NOMO-1 treated with DMSO at 0.1 percent for 48 hours (cell line): ENCODE results near the gene CXCL8.
A peak's percentile ranks its signal among the peaks of the same experiment; 100 is the strongest.
"Not testable (repeated sequence)": the region's sequence is repeated elsewhere in the genome, so short reads cannot be mapped to it uniquely, and the experiment has no call there.

Experiments
- DNase-seq: peaks from one replicate; lab custom pipeline; 2025; ENCODE audit not compliant: unreplicated experiment; lab: John Stamatoyannopoulos, UW

Gene CXCL8

DNA sequence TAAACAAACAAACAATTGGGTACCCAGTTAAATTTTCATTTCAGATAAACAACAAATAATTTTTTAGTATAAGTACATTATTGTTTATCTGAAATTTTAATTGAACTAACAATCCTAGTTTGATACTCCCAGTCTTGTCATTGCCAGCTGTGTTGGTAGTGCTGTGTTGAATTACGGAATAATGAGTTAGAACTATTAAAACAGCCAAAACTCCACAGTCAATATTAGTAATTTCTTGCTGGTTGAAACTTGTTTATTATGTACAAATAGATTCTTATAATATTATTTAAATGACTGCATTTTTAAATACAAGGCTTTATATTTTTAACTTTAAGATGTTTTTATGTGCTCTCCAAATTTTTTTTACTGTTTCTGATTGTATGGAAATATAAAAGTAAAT is 2.9 kb downstream of the CXCL8 start:
- no peak for DNase-seq

- no peak for DNase-seq
Measured at GRCh38 chr4:73743795-73744194, 3.4 kb downstream of the CXCL8 start.

DNA sequence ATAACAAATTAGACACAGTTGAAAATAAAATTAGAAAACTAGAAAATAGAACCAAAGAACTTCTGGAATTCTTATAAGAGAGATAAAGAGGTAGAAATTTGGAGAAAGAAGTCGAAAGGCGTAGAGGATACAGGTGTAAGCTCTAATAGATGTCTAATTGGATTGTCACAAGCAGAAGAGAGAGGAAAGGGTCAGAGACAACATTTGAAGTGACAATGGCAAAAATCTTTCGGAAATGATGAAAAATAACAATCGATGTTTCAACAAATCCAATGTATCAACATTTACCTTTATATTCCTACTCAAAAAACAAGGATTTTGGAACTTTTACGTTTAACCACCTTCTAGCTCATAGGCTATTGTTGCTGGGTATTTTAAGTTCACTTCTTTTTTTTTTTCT is 3.8 kb downstream of the CXCL8 start:
- DNase-seq = no peak

DNA sequence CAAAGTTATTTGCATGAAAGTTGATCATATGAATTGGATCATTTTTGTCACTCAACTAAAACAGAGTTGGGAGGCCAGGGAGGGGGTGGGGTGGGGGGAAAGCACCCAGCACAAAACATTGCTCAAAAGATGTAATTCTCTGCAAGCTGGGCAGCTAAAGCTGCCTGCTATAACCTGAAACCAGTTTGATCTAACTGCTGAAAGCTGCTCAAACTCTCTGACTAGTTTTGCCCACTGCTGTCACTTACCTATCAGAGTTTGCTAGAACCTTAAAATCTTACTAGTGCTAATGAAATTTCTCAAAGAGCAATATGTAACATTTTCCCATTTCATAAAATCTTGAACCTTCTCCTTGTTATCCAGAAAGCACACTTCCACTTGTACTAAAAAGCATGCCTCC is 10.4 kb downstream of the CXCL8 start:
- DNase-seq = no peak

DNA sequence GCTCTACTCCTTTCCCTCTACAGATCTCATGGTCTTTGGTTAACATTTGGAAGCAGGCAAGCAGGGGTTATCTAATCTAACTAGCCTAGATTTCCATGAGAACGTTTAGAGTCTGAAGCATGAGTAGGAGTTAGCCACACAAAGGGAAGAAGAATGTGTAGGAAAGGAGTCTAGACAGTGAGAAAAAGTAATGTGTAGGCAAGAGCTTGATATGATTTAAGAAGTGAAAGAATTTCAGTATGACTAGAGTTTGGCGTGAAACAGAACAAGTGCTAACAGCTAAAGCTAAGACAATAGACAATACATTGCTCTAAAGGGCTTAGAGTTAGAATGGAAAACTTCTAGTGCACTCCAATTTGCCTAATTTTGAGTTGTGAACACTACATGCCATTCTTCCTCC is 10.8 kb downstream of the CXCL8 start:
- no peak for DNase-seq

GRCh38 chr4:73751830-73752229 is 11.5 kb downstream of the CXCL8 start:
- no peak for DNase-seq

- peak; percentile 21 for DNase-seq
Measured at GRCh38 chr4:73752424-73752823, 12.1 kb downstream of the CXCL8 start.

GRCh38 chr4:73753215-73753614 is 12.8 kb downstream of the CXCL8 start:
- no peak for DNase-seq

DNA sequence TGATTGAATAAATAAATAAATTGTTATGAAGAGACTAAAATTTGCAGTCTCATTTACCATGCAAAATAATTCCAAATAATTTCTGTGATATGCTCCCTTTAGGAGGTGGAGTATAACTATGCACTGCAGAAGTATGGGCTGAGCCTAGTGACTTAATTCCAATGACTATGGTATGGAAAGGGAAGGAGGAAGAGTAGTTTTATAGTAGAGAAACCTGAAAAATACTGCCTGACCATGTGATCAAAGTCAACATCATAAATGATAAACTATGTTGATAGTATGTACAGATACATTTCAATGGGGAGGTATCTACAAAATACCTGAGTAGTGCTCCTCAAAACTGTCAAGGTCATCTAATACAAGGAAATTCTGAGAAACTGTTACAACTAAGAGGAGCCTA is 14.6 kb downstream of the CXCL8 start:
- no peak for DNase-seq

DNA sequence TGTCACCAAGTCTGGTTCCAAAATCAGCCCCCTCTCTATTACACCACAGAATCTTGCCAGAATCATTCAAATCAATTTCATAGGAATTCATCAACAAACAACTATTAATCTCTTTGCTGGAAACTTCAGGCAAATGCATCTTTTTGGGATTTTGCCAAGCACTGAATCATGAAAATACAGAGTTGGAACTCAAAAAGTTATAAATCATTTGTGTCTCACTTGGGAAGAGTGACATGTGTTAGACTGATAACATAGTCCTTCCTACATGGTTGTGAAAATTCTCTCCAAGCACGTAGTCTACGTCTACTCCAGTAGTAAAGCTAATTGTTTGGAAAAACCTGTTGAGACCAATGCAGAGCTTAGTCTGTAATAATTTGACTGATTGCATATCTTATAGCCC is 19.0 kb downstream of the CXCL8 start:
- no peak for DNase-seq

GRCh38 chr4:73761856-73762255 is 21.5 kb downstream of the CXCL8 start:
- DNase-seq = no peak

DNA sequence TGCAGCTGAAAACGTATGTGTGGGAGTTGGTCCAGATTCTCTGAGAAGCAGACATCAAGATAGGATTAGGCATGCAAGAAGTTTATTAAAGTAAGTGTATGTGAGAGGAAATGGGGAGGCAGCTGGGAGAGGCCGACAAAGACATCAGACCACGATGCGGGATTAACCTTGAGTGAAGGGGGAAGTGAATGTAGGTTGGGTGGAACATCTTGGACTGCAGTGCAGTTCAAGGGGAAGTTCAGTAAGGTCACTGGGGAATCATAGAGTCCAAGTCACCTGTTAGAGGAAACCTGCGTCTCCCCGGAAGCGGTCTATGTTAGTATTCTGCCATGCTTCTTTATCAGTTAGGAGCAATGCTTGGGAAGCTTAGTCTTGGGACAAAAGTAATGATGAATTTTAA is 22.0 kb downstream of the CXCL8 start:
- peak; percentile 85 for DNase-seq

DNA sequence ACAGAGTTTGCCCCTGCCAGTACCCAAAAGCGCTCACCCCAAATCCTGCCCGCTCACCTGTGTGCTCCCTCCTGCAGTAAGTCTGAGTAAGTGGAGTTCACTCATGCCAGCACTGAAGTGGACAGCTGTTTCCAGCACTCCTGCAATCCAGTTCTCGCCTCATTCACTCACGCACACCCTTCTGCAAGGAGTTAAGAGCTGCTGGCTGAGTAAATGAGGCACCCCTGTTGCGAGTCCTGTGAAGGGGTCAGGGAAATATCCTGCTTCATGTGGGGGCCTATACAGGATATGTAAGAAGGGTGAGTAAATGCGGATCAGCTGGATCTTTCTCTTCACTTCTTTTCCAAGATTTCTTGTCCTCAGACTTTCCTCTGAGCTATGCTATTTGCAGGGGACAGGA is 23.5 kb downstream of the CXCL8 start:
- DNase-seq = no peak

DNA sequence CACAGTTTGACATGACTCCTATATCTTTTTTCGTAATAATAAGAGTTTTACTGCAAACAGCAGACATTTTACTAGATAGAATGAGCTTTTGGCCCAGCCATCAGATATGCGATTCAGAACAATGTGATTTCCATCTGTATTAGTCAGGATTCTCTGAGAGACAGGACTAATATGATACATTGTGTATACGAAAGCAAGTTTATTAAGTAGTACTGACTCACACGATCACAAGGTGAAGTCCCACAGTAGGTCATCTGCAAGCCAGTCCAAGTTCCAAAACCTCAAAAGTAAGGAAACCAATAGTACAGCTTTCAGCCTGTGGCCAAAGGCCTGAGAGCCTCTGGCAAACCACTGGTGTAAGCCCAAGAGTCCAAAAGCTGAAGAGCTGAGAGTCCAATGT is 24.1 kb downstream of the CXCL8 start:
- DNase-seq = no peak

DNA sequence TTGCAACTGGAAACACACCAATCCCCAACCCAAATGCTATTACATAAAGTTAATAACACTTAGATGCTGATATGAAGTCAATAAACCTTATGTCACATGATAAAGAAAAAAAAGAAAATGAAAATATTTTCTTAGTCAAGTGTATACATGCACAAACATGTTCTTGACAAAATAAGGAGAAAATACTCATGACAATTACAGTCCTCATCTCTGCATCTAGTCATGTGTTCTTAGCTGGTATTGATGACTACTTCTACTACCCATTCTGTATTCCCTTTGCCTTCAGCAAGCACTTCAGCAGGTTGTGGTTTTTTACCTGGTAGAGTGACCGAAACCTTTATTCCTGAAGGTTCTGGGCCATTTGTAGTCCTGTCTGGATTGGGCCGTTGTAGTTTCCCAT is 24.9 kb downstream of the CXCL8 start:
- no peak for DNase-seq

DNA sequence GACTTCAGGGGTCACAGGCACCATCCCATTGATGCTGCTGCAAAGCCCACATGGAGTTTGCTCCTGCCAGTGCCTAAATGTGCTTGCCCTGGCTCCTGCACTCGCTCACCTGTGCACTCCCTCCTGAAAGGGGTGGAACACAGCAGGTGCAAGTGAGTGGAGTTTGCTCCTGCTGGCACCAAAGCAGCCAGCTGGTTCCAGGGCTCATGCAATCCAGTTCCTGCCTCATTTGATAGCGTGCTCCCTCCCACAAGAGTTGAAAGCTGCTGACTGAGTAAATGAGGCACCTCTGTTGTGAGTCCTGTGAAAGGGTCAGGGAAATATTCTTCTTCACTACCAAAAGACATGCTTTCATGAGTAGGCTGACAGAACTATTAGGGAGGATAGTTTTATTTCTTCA is 30.5 kb downstream of the CXCL8 start:
- DNase-seq = no peak

DNA sequence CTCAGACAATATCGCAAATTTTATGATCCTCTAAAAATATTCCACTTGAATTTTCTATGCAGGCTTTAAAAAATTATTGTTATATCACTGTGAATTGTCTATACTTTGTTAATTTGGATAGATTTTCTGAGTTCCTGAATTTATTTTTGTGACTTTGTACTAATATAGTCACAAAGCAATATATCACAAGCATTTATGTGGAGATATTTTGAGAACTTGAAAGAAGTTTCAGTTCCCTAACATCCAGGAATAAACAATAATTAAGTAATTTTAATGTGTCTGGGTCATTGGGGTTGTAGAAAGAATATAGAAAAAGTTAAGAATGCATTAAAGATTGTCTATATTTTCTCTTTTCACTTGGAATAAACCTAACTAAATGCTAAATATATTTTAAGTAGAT is 32.0 kb downstream of the CXCL8 start:
- peak; percentile 86 for DNase-seq

DNA sequence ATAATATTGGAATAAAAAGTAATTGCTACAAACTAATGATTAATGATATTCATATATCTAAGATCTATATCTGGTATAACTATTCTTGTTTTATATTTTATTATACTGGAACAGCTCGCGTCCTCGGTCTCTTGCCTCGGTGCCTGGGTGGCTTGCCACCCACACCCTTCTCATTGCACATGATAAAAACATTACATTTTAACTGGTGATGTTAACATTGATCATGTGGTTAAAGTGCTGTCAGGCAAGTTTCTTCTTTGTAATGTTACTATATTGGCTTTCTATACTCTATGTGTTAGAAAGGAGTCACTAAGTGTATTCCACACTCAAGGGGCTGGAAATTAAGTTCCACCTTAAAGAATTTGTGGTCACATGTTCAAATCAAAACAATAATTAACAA is 34.0 kb downstream of the CXCL8 start:
- not testable (repeated sequence) for DNase-seq

DNA sequence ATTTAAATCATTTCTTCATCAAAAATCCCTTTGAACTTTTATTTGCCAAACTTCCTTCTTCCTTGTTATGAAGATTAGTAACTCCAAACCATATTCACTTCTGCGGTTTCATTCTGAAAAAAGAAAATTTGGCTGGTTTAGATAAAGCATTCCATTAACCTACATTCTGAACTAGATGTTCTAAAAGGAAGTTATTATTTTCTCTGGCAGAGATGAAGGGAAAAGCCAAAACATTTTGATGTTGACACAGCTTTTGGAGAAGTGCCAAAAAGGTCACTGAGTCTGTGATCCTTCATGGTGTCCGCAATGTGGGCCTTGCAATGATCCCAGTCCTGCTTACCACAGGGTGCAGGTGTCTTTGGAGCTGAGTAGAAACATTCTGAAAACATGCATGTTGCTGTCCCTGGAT is 36.0 kb downstream of the CXCL8 start:
- no peak for DNase-seq

- DNase-seq = no peak
Measured at GRCh38 chr4:73777612-73778011, 37.2 kb downstream of the CXCL8 start.

DNA sequence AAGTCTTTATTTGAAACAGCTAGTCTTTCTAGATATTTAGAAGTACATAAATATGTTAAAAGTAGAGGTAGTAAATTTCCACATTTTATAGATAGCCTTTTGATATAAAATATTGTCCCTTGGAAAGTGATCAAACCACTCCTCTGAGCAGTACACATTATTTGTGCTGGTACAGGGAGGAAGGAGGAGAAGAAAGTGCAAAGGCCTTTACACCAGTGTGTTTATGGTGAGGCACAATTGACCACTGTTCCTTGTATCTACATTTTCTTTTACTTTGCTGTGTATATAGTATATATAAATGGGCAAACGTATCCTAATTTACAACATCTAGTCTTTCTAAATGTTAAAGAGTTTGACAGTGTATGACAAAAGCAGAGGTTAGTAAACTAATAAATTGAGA is 39.9 kb downstream of the CXCL8 start:
- no peak for DNase-seq

- no peak for DNase-seq
Measured at GRCh38 chr4:73780834-73781233, 40.5 kb downstream of the CXCL8 start.

DNA sequence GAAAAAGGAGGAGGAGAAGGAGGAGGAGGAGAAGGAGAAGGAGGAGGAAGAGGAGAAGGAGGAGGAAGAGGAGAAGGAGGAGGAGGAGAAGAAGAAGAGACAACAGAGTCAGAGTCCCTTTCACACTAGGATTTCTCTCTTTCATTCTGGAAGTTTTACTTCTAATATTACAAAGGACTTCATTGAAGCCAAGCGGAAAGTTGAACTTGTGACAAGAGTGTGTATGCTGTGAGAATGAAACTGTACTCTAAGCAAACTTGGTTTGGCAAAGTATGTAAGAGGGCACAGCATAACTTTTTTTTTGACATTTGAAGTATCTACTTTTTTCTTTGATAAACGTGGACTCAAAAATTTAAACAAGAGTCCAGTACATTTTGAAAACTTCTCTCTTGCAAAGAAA is 48.0 kb downstream of the CXCL8 start:
- no peak for DNase-seq
